Renal cortical epithelial cell (primary cell): ENCODE results near the gene LRRC27. TPM values are rescaled to one million over a fixed set of nuclear protein-coding genes. Genes with fewer than 3 reads are reported as not detected.
"Not testable (repeated sequence)": the region's sequence is repeated elsewhere in the genome, so short reads cannot be mapped to it uniquely, and the experiment has no call there.

Experiments
- DNase-seq: peaks from one replicate; pipeline ENCODE4 v3.0.0-alpha.2; 2011; ENCODE audit warnings: low read depth
- total RNA-seq: library from RNA; depleted of rRNA; stranded (reverse); fragments of >200 nt; gene quantifications from 2 replicates; pipeline ENCODE4 v1.2.3, GENCODE V29; 2014

LRRC27 gene
- total RNA-seq, 1 donor from 2014 or later, result 16.4 TPM

DNA sequence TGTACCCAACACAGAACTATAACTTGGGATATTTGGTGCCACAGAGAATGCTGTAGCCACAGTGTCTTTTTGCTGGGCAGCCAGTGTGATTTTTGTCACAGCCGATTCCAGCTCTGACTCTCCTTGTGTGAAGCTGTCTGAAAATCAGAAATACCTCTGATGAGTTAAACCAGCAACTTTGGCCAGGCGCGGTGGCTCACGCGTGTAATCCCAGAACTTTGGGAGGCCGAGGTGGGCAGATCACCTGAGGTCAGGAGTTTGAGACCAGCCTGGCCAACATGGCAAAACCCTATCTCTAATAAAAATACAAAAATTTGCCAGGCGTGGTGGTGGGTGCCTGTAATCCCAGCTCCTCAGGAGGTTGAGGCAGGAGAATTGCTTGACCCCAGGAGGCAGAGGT is 5.9 kb downstream of the LRRC27 start:
- not testable (repeated sequence) for DNase-seq

GRCh38 chr10:132338876-132339275 is 6.9 kb downstream of the LRRC27 start:
- no peak for DNase-seq

DNA sequence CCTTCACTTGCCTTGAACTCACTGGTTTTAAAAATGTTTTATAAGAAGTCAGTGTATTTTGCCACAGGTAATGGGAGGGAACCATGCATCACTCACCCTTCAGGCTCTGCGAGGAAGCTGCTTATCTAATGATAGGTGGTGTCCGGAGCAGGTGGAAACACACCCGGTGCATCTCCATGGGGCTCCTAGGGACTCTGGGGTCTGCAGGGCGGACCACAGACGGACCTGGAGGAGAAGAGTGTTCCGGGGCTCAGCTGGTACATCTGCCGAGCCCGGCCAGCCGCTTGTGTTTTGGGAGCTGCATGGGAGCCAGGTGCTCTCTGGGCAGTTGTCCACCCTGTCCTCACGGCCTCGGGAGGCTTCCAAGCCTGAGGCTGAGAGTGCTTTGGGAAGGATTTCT is 7.3 kb downstream of the LRRC27 start:
- no peak for DNase-seq

- no peak for DNase-seq
Observed at GRCh38 chr10:132341017-132341416, 9.0 kb downstream of the LRRC27 start.

DNA sequence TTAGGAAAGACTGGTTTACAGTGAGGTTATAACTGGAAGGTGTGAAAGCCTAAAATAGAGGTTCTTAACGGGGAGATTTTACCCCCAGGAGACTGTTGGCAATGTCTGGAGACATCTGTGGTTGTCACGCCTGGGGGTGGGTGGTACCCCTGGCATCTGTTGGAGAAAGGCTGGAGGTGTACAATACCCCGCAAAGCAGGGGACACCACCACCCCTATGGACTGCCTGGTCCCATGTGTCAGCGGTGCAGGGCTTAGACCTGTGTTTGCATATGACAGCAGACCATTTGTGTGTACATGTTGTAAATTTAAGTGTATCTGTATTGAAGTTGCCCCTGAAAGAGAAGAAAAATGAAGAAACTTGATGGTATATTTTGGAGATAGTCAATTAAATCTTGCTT is 9.8 kb downstream of the LRRC27 start:
- DNase-seq, result no peak

DNA sequence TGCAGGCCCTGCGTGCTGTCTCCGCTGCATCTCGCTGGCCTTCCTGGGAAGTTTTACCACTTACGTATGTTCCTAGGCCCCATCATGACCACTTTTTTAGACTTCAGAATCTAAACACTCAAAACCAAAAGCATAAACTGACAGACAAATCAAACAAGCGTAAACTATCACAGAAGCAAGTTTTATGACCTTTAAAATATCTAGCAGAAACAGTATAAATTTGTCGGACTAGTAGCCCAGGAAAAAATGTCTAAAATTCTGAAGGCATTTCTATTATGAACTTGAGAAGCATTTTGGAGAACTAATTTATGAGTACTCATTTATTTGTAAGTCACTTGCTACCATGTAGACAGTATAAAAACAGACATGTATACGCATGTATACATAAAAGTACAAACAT is 10.6 kb downstream of the LRRC27 start:
- no peak for DNase-seq

- no peak for DNase-seq
Observed at GRCh38 chr10:132344386-132344785, 12.4 kb downstream of the LRRC27 start.

GRCh38 chr10:132345345-132345744 is 13.4 kb downstream of the LRRC27 start:
- DNase-seq, result no peak

DNA sequence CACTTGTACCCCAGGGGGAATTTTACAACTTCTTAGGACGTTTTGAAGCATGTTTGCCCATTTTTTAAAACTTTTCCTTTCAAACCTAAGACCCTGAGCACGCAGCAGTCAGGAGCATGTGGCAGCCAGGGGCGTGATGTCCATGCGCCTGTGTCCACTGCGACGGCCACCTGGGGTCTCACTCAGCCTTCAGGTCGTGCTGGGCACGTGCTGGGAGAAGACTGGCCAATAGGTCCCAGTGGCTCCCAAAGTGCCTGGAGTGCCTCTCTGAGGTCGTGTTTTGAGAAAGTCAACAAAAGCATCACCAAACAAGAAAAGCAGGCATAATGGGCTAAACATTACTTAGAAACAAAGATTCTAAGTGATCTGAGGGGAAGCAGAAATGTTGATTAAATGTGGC is 14.8 kb downstream of the LRRC27 start:
- no peak for DNase-seq

GRCh38 chr10:132347211-132347930 is 15.4 kb downstream of the LRRC27 start:
- DNase-seq, result no peak

DNA sequence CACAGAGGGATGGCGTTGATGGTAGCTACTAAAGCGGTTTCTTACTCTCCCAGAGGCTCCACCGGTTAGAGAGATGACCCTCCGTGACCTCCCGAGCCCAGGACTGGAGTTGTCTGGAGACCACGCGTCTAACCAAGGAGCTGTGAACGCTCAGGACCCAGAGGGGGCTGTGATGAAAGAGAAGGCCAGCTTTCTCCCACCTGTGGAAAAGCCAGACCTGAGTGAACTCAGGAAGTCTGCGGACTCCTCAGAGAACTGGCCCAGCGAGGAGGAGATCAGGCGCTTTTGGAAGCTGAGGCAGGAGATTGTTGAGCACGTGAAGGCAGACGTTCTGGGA is 15.9 kb downstream of the LRRC27 start:
- no peak for DNase-seq

GRCh38 chr10:132349766-132350165 is 17.8 kb downstream of the LRRC27 start:
- no peak for DNase-seq

GRCh38 chr10:132350391-132350790 is 18.4 kb downstream of the LRRC27 start:
- DNase-seq, result no peak

DNA sequence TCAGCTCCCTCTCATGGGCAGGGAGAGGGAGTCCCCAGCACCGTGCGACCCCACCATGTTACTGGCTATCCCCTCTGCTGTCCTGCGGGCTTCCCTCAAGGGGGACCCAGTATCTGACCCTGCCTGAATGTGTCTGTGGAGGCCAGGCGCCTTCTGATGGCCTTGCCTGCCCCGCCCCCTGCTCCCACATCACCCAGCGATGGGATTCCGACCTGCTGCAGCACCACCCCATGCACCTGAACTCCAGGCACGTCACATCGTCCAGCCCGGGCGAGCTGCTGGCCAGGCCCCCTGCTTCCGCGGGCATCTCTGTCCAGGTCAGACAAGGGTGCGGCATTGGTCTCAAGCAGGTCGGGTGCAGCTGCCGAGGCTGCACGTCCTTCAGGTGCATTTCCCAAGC is 19.0 kb downstream of the LRRC27 start:
- no peak for DNase-seq

DNA sequence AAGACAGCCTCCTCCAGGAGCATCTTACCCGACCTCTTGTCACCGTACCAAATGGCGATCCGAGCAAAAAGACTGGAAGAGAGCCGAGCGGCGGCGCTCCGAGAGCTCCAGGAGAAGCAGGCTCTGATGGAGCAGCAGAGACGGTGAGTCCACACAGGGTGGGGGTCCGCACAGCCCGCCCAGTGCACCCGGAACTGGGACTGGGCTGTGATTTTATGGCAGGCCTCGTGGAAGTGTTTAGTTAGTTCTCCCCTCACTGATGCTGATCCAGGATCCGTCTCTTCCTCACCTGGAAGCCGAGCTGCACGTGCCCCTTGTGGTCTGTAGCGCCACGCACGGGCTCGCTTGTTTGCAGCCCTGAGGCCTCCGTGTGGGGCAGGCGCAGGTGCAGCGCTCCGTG is 19.6 kb downstream of the LRRC27 start:
- DNase-seq, result no peak

DNA sequence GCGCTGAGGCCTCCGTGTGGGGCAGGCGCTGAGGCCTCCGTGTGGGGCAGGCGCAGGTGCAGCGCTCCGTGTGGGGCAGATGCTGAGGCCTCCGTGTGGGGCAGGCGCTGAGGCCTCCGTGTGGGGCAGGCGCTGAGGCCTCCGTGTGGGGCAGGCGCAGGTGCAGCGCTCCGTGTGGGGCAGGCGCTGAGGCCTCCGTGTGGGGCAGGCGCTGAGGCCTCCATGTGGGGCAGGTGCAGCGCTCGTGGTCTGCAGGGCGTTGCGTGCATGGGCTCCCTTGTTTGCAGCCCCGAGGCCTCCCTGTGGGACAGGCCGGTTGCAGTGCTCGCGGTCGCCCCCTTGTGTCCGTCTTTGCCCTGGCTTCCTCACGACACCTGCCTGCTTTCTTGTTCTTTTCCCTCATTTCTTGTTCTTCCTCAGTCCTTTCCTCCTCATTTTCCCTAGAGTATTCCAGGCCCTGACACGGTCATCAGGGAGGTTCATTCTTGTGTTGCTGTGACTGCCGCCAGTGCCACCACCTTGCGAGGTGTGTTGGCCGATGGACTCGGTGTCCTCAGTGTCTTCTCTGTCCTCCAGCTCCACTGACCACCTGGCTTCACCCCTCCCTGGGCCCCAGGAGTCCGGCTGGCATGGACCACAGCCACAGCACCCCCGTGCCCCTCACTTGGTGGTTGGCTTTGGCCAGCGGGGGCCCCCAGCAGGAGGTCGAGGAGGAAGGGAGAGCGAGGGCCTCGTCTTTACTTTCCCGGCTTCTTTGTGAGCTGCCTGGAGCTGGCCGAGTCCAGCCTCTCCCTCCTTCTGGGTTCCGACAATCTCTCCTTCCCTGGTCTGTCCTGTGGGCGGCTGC is 20.7 kb downstream of the LRRC27 start:
- not testable (repeated sequence) for DNase-seq

GRCh38 chr10:132353456-132354355 is 21.7 kb downstream of the LRRC27 start:
- DNase-seq, result no peak

DNA sequence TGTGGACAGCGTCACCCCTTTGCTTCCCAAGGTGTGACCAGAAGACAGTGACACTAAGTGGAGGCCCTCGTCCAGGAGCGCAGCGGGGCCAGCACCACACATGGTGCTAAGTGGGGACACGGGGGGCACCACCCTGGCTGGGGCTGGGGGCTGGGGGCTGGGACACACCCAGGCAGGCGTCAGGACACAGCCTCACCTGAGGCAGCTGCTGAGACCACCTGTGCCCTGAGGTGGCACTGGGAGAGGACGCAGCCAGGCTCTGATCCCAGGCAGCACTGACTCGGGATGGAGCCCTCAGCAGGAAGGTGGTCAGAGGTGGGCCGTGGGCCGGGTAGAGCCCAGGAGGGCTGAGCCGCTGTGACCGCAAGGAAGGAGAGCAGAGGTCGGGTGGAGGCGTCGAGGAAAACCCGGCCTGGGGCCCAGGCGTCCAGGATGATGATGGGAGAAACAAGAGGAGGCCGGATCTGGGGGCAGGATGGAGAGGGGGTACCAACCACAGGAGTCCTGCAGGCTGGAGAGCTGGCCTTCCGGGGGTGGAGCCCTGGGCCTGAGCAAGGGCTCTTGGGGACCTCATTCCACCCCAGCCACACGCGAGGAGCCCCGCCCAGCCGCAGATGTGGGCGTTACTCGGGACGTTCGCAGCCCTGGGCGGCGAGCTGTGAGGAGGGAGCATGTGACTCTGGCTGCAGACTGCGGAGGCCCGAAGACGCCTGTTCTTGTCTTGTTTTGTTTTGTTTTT is 22.5 kb downstream of the LRRC27 start:
- no peak for DNase-seq

DNA sequence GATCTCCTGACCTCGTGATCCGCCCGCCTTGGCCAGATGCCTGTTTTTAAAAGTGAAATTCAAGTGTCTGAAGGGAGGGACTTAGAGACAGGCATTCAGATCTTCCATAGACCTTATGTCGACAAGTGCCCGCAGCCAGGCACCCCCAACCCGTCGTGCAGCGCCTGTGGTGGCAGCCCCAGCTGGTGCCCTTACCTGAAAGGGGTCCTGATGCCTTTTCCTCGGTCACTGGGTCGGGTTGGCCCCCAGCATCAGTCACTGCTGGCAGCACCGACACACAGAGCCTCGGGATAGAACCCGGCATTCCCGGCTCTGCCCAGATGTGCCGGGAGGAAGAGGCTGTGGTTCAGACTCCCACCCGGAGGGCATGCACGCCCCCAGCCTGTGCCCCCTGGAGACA is 23.3 kb downstream of the LRRC27 start:
- DNase-seq, result no peak

DNA sequence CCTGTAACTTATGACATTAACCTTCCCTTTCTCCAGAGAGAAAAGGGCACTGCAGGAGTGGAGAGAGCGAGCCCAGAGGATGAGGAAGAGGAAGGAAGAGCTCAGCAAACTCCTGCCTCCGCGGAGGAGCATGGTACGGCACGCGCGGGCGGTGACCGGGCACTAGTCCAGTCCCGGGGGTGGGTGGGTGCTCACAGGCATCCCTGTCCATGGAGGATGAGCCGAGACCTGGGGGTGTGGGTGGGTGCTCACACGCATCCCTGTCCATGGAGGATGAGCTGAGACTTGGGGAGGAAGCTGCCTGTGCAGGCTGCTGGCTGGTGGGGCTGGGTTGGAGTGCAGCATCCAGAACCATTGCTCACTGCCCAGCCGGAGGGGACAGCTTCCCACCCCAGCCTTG is 23.8 kb downstream of the LRRC27 start:
- no peak for DNase-seq

- no peak for DNase-seq
Observed at GRCh38 chr10:132356621-132357195, 24.7 kb downstream of the LRRC27 start.
